ENCODE data around the gene CUL9.

The CUL9 gene

GRCh38 chr6:43268782-43269272 lies 86.8 kb downstream of the CUL9 start:
- TF ChIP-seq GATA3 (IDR thresholded peaks at IDR 0.05; ENCODE audit: low read depth, low read length) (no peak), GATA2 (IDR thresholded peaks at IDR 0.05; ENCODE audit: low read depth, low read length) (no peak)

GRCh38 chr6:43269273-43270007 lies 87.4 kb downstream of the CUL9 start:
- TF ChIP-seq GATA3 (IDR thresholded peaks at IDR 0.05; ENCODE audit: low read depth, low read length) (no peak), GATA2 (IDR thresholded peaks at IDR 0.05; ENCODE audit: low read depth, low read length) (no peak)

GRCh38 chr6:43271103-43271815 lies 89.3 kb downstream of the CUL9 start:
- no peak for TF ChIP-seq GATA2 (IDR thresholded peaks at IDR 0.05; ENCODE audit: low read depth, low read length)
- TF ChIP-seq GATA3 (IDR thresholded peaks at IDR 0.05; ENCODE audit: low read depth, low read length): no peak

GRCh38 chr6:43271944-43272343 lies 89.9 kb downstream of the CUL9 start:
- TF ChIP-seq GATA3 (IDR thresholded peaks at IDR 0.05; ENCODE audit: low read depth, low read length) (no peak), GATA2 (IDR thresholded peaks at IDR 0.05; ENCODE audit: low read depth, low read length) (no peak)

GRCh38 chr6:43273707-43274106 lies 91.7 kb downstream of the CUL9 start:
- TF ChIP-seq GATA2 (IDR thresholded peaks at IDR 0.05; ENCODE audit: low read depth, low read length): no peak
- no peak for TF ChIP-seq GATA3 (IDR thresholded peaks at IDR 0.05; ENCODE audit: low read depth, low read length)
